Liver (tissue), 9 donors: ENCODE data around the gene SNAPIN. TPM values are rescaled to one million over a fixed set of nuclear protein-coding genes. Genes with fewer than 3 reads are reported as not detected.
A peak's percentile ranks its signal among the peaks of the same experiment; 100 is the strongest.

Experiments
- DNase-seq: peaks from one replicate; pipeline ENCODE4 v3.0.0-alpha.2; 2017; ENCODE audit warnings: low spot score
- H3K27ac ChIP-seq, 2 donors: one replicate each; pipeline ENCODE4 v1.7.0; 2013; ENCODE audit warnings: inconsistent platforms in 2 of 2, low read length in 2 of 2, control low read depth in 1 of 2, low read depth in 1 of 2, mild to moderate bottlenecking in 1 of 2
- H3K27me3 ChIP-seq, 4 donors: one replicate each; pipeline versions ENCODE4 v1.6.1 to v1.7.0; 2013; ENCODE audit warnings: low read length in 3 of 4, inconsistent platforms in 1 of 4, mild to moderate bottlenecking in 1 of 4, moderate library complexity in 1 of 4; ENCODE audit not compliant: control insufficient read depth in 4 of 4, insufficient read depth in 4 of 4
- H3K36me3 ChIP-seq, 4 donors: one replicate each; pipeline versions ENCODE4 v1.6.1 to v1.7.0; 2013; ENCODE audit warnings: low read length in 3 of 4, mild to moderate bottlenecking in 3 of 4, low read depth in 1 of 4, moderate library complexity in 1 of 4; ENCODE audit not compliant: control insufficient read depth in 4 of 4, insufficient read depth in 3 of 4
- H3K4me1 ChIP-seq, 4 donors: one replicate each; pipeline versions ENCODE4 v1.6.1 to v1.7.0; 2013; ENCODE audit warnings: low read length in 3 of 4, mild to moderate bottlenecking in 3 of 4, moderate library complexity in 1 of 4; ENCODE audit not compliant: control insufficient read depth in 4 of 4, insufficient read depth in 4 of 4
- H3K4me3 ChIP-seq, 3 donors: one replicate each; pipeline versions ENCODE4 v1.6.1 to v1.7.0; 2013; ENCODE audit warnings: low read length in 3 of 3, control low read depth in 1 of 3, low read depth in 1 of 3, mild to moderate bottlenecking in 1 of 3
- H3K9ac ChIP-seq, 2 donors: one replicate each; pipeline ENCODE4 v1.7.0; 2013; ENCODE audit warnings: low read length in 2 of 2, mild to moderate bottlenecking in 2 of 2, moderate library complexity in 2 of 2, control low read depth in 1 of 2, low read depth in 1 of 2
- H3K9me3 ChIP-seq, 4 donors: one replicate each; pipeline versions ENCODE4 v1.6.1 to v1.7.0; 2013; ENCODE audit warnings: low read length in 3 of 4; ENCODE audit not compliant: control insufficient read depth in 4 of 4
- ATF3 ChIP-seq: IDR thresholded peaks from 2 replicates; pipeline ENCODE4 v1.6.1; 2016; ENCODE audit warnings: antibody characterized with exemption
- CTCF ChIP-seq: fragments of 150-350 bp; IDR thresholded peaks from 2 replicates; pipeline ENCODE4 v1.5.1; 2017; ENCODE audit warnings: improper control_type of control experiment, low read depth, low read length; ENCODE audit not compliant: missing input control
- EGR1 ChIP-seq, 2 donors: IDR thresholded peaks; 2 replicates each; pipeline ENCODE4 v1.6.1; 2016 to 2018; ENCODE audit warnings: antibody characterized with exemption in 2 of 2, low read depth in 2 of 2
- FOXA1 ChIP-seq: IDR thresholded peaks from 2 replicates; pipeline ENCODE4 v1.6.1; 2016; ENCODE audit warnings: antibody characterized with exemption
- GABPA ChIP-seq, 2 donors: IDR thresholded peaks in 1 of 2; conservative IDR thresholded peaks in 1 of 2; 2 replicates each; pipeline ENCODE4 v1.6.1; 2016; ENCODE audit warnings: antibody characterized with exemption in 2 of 2, mild to moderate bottlenecking in 1 of 2, moderate library complexity in 1 of 2
- HNF4A ChIP-seq, 2 donors: conservative IDR thresholded peaks; 2 replicates each; pipeline ENCODE4 v1.6.1; 2016; ENCODE audit warnings: antibody characterized with exemption in 2 of 2, mild to moderate bottlenecking in 2 of 2
- HNF4G ChIP-seq: IDR thresholded peaks from 2 replicates; pipeline ENCODE4 v1.6.1; 2016; ENCODE audit warnings: antibody characterized with exemption
- JUND ChIP-seq, 2 donors: IDR thresholded peaks; 2 replicates each; pipeline ENCODE4 v1.6.1; 2016; ENCODE audit warnings: antibody characterized with exemption in 2 of 2
- MAX ChIP-seq: IDR thresholded peaks from 2 replicates; pipeline ENCODE4 v1.6.1; 2016; ENCODE audit warnings: antibody characterized with exemption
- NR2F2 ChIP-seq: IDR thresholded peaks from 2 replicates; pipeline ENCODE4 v1.6.1; 2016; ENCODE audit warnings: antibody characterized with exemption
- RAD21 ChIP-seq, 2 donors: IDR thresholded peaks; 2 replicates each; pipeline ENCODE4 v1.6.1; 2016; ENCODE audit warnings: antibody characterized with exemption in 2 of 2, mild to moderate bottlenecking in 2 of 2
- REST ChIP-seq: IDR thresholded peaks from 2 replicates; pipeline ENCODE4 v1.6.1; 2016; ENCODE audit warnings: antibody characterized with exemption, mild to moderate bottlenecking
- RXRA ChIP-seq, 2 donors: IDR thresholded peaks; 2 replicates each; pipeline ENCODE4 v1.6.1; 2017 to 2018; ENCODE audit warnings: antibody characterized with exemption in 2 of 2, mild to moderate bottlenecking in 1 of 2
- SP1 ChIP-seq: IDR thresholded peaks from 2 replicates; pipeline ENCODE4 v1.6.1; 2018; ENCODE audit warnings: antibody characterized with exemption, mild to moderate bottlenecking
- TAF1 ChIP-seq: conservative IDR thresholded peaks from 2 replicates; pipeline ENCODE4 v1.6.1; 2016; ENCODE audit warnings: antibody characterized with exemption, mild to moderate bottlenecking
- ZBTB33 ChIP-seq: IDR thresholded peaks from 2 replicates; pipeline ENCODE4 v1.6.1; 2016; ENCODE audit warnings: antibody characterized with exemption
- WGBS: extraction: QIAGEN DNeasy Blood & Tissue Kit; methylation state at CpG from one replicate; pipeline ENCODE4 v1.1.7; 2013; 5-methylcytosine and 5-hydroxymethylcytosine counted together
- polyA plus RNA-seq, 2 donors: library from polyadenylated mRNA; stranded (reverse) in 1 of 2; unstranded in 1 of 2; fragments of 200-250 nt in 1 of 2; fragments of >200 nt in 1 of 2; fragmentation: Nextera tagmentation in 1 of 2; extraction: Ambion mirVana in 1 of 2; gene quantifications; one replicate each; pipeline versions ENCODE4 v1.2.1 to v1.2.3, GENCODE V29; 2013 to 2015
- total RNA-seq, 2 donors: library from RNA; depleted of rRNA; stranded (reverse); fragments of >200 nt; gene quantifications; one replicate each; pipeline ENCODE4 v1.2.3, GENCODE V29; 2014
- donor health status: healthy.
- donor health status: healthy.
- donor health status: healthy.
- donor health status: healthy.
- donor health status: healthy.

The SNAPIN gene
- total and polyA plus RNA-seq, 4 donors: 20.0 to 30.5 (median 24.2) TPM

GRCh38 chr1:153697191-153698019 is 38.9 kb downstream of the SNAPIN start:
- Histone ChIP-seq H3K36me3 (no peaks in the 10 kb centered on the region), H3K27ac (peak overlapping the region; percentile 61 to 67), H3K27me3 (no peaks in the 10 kb centered on the region), H3K4me3 (no peak overlapping the region), H3K9ac (no peak overlapping the region), H3K4me1 (no peaks in the 10 kb centered on the region), H3K9me3 (no peaks in the 10 kb centered on the region)
- TF ChIP-seq HNF4G (no peak), GABPA (IDR thresholded peaks at IDR 0.05 in 1 of 2, conservative IDR thresholded peaks at IDR 0.05 in 1 of 2) (no peak), FOXA1 (no peak), ZBTB33 (no peak), MAX (no peak), REST (no peak), NR2F2 (no peak), TAF1 (no peak), JUND (IDR thresholded peaks at IDR 0.05) (no peak), EGR1 (IDR thresholded peaks at IDR 0.05; ENCODE audit: low read depth in 2 of 2) (no peak), ATF3 (no peak), RAD21 (IDR thresholded peaks at IDR 0.05) (no peak)
- DNase-seq: peak; percentile 38
- WGBS: 82% methylated on average over 12 of the region's 12 CpGs

GRCh38 chr1:153698020-153698922 is 39.8 kb downstream of the SNAPIN start:
- H3K4me1 ChIP-seq: no peaks in the 10 kb centered on the region
- H3K9me3 ChIP-seq: no peaks in the 10 kb centered on the region
- no peaks in the 10 kb centered on the region for H3K36me3 ChIP-seq
- peak; percentile 56 for DNase-seq
- no peak overlapping the region for H3K9ac ChIP-seq
- H3K27ac ChIP-seq: peak overlapping the region; percentile 61 to 67
- H3K27me3 ChIP-seq: no peaks in the 10 kb centered on the region
- H3K4me3 ChIP-seq: no peak overlapping the region
- 66% methylated on average over 29 of the region's 29 CpGs for WGBS
- TF ChIP-seq FOXA1: no peak
- no peak for TF ChIP-seq ATF3
- TF ChIP-seq SP1: peak; percentile 32
- TF ChIP-seq RXRA (IDR thresholded peaks at IDR 0.05): no peak
- no peak for TF ChIP-seq RAD21 (IDR thresholded peaks at IDR 0.05)
- TF ChIP-seq NR2F2: peak; percentile 57
- TF ChIP-seq HNF4A (conservative IDR thresholded peaks at IDR 0.05): no peak
- TF ChIP-seq ZBTB33: no peak
- no peak for TF ChIP-seq CTCF
- no peak for TF ChIP-seq JUND (IDR thresholded peaks at IDR 0.05)
